Measurements from ENCODE around the gene PLA2G4B. TPM values are rescaled to one million over a fixed set of nuclear protein-coding genes. Genes with fewer than 3 reads are reported as not detected.

The PLA2G4B gene
- total RNA-seq, 4 donors from 2014 or later = 1.8 to 8.7 (median 4.5) TPM

GRCh38 chr15:41822471-41822870 lies 16.2 kb upstream of the PLA2G4B start:
- H3K27me3 ChIP-seq = no peaks in the 10 kb centered on the region
- no peak overlapping the region for H3K27ac ChIP-seq
- H3K36me3 ChIP-seq = peaks cover 2 to 88% (median 20%) of the 10 kb centered on the region in 3 donors
- WGBS, 2 donors = 89 to 92% methylated on average over 6 of the region's 6 CpGs
- TF ChIP-seq EP300 (IDR thresholded peaks at IDR 0.05) (no peak), CTCF (IDR thresholded peaks at IDR 0.05) (no peak), POLR2A (IDR thresholded peaks at IDR 0.05) (no peak)
- no peaks in the 10 kb centered on the region for H3K9me3 ChIP-seq
- no peak for DNase-seq (ENCODE audit: low spot score in 2 of 2)
- H3K4me1 ChIP-seq = peaks cover 0 to 4% (median 4%) of the 10 kb centered on the region in 4 donors
- no peak overlapping the region for H3K4me3 ChIP-seq

GRCh38 chr15:41822957-41823356 lies 15.7 kb upstream of the PLA2G4B start:
- no peak for DNase-seq (ENCODE audit: low spot score in 2 of 2)
- TF ChIP-seq POLR2A (IDR thresholded peaks at IDR 0.05) (no peak), CTCF (IDR thresholded peaks at IDR 0.05) (no peak), EP300 (IDR thresholded peaks at IDR 0.05) (no peak)
- Histone ChIP-seq H3K4me1 (peaks cover 0 to 6% (median 5%) of the 10 kb centered on the region in 4 donors), H3K4me3 (no peak overlapping the region), H3K27me3 (no peaks in the 10 kb centered on the region), H3K36me3 (peaks cover 2 to 83% (median 16%) of the 10 kb centered on the region in 3 donors), H3K27ac (no peak overlapping the region), H3K9me3 (no peaks in the 10 kb centered on the region)
- whole genome bisulfite sequencing, 2 donors = 74 to 90% methylated on average over 4 to 5 of the region's 6 CpGs

- no peak overlapping the region for H3K27ac ChIP-seq
- H3K9me3 ChIP-seq = no peaks in the 10 kb centered on the region
- H3K4me3 ChIP-seq = no peak overlapping the region
- H3K27me3 ChIP-seq = no peaks in the 10 kb centered on the region
- no peak for DNase-seq (ENCODE audit: low spot score in 2 of 2)
- WGBS, 2 donors = 92 to 97% methylated on average over 7 to 10 of the region's 11 CpGs
- H3K4me1 ChIP-seq = peaks cover 0 to 9% (median 5%) of the 10 kb centered on the region in 4 donors
- no peak for TF ChIP-seq CTCF (IDR thresholded peaks at IDR 0.05)
- TF ChIP-seq POLR2A (IDR thresholded peaks at IDR 0.05) = no peak
- no peak for TF ChIP-seq EP300 (IDR thresholded peaks at IDR 0.05)
- H3K36me3 ChIP-seq = peaks cover 2 to 78% (median 10%) of the 10 kb centered on the region in 3 donors
Observed at GRCh38 chr15:41823502-41823901, 15.1 kb upstream of the PLA2G4B start.

- no peak for DNase-seq (ENCODE audit: low spot score in 2 of 2)
- Histone ChIP-seq H3K9me3 (no peaks in the 10 kb centered on the region), H3K4me1 (peaks cover 0 to 16% (median 7%) of the 10 kb centered on the region in 4 donors), H3K27me3 (no peaks in the 10 kb centered on the region), H3K27ac (no peak overlapping the region), H3K4me3 (no peak overlapping the region), H3K36me3 (peaks cover 2 to 71% (median 8%) of the 10 kb centered on the region in 3 donors)
- TF ChIP-seq EP300 (IDR thresholded peaks at IDR 0.05) (no peak), POLR2A (IDR thresholded peaks at IDR 0.05) (no peak), CTCF (IDR thresholded peaks at IDR 0.05) (no peak)
- WGBS, 2 donors = 86 to 87% methylated on average over 12 to 19 of the region's 19 CpGs
Observed at GRCh38 chr15:41824062-41824745, 14.4 kb upstream of the PLA2G4B start.

GRCh38 chr15:41825145-41825544 lies 13.5 kb upstream of the PLA2G4B start:
- TF ChIP-seq POLR2A (IDR thresholded peaks at IDR 0.05) (no peak), EP300 (IDR thresholded peaks at IDR 0.05) (no peak), CTCF (IDR thresholded peaks at IDR 0.05) (no peak)
- Histone ChIP-seq H3K9me3 (no peaks in the 10 kb centered on the region), H3K4me3 (no peak overlapping the region), H3K36me3 (peaks cover 2 to 61% (median 8%) of the 10 kb centered on the region in 3 donors), H3K4me1 (peaks cover 0 to 23% (median 7%) of the 10 kb centered on the region in 4 donors), H3K27me3 (no peaks in the 10 kb centered on the region), H3K27ac (peak overlapping the region in 1 of 4 donors; percentile 20)
- 74 to 79% methylated on average over 8 to 10 of the region's 10 CpGs for WGBS, 2 donors
- no peak for DNase-seq (ENCODE audit: low spot score in 2 of 2)

All from tibial nerve (tissue), 4 donors.